ENCODE measurements around the gene MX1.

GRCh38 chr21:41390043-41390639 lies 35.9 kb upstream of the MX1 start:
- TF ChIP-seq, protein P1, sequence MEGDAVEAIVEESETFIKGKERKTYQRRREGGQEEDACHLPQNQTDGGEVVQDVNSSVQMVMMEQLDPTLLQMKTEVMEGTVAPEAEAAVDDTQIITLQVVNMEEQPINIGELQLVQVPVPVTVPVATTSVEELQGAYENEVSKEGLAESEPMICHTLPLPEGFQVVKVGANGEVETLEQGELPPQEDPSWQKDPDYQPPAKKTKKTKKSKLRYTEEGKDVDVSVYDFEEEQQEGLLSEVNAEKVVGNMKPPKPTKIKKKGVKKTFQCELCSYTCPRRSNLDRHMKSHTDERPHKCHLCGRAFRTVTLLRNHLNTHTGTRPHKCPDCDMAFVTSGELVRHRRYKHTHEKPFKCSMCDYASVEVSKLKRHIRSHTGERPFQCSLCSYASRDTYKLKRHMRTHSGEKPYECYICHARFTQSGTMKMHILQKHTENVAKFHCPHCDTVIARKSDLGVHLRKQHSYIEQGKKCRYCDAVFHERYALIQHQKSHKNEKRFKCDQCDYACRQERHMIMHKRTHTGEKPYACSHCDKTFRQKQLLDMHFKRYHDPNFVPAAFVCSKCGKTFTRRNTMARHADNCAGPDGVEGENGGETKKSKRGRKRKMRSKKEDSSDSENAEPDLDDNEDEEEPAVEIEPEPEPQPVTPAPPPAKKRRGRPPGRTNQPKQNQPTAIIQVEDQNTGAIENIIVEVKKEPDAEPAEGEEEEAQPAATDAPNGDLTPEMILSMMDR (IDR thresholded peaks at IDR 0.05): no peak
- TF ChIP-seq POLR2AphosphoS5 (IDR thresholded peaks at IDR 0.05): no peak
